CD4-positive, alpha-beta T cell (primary cell): ENCODE data around the gene C11orf68. TPM values are rescaled to one million over a fixed set of nuclear protein-coding genes. Genes with fewer than 3 reads are reported as not detected.

Source experiments
- ATAC-seq: fragments of 200-7000 bp; cut with Tn5 transposase; one replicate; pipeline ENCODE4 v1.10.0; 2022; ENCODE audit warnings: mild to moderate bottlenecking; ENCODE audit not compliant: poor library complexity
- CTCF ChIA-PET: fragments of 350-600 bp; sonication (Branson Sonifier 250); formaldehyde crosslinking; loops from one replicate; lab custom pipeline; 2021; ENCODE audit warnings: antibody characterized with exemption, inconsistent platforms; lab: Charles Lee
- POLR2A ChIA-PET: fragments of 350-600 bp; sonication (Branson Sonifier 250); formaldehyde crosslinking; loops from one replicate; lab custom pipeline; 2021; ENCODE audit warnings: antibody characterized with exemption, inconsistent platforms; lab: Charles Lee
- DNase-seq, 14 experiments: peaks; one replicate each; pipeline ENCODE4 v3.0.0-alpha.2; 2013 to 2020; ENCODE audit warnings: mixed read lengths in 2 of 14
- H3K27ac ChIP-seq, 2 donors: one replicate each; pipeline versions ENCODE4 v1.5.1 to v1.7.0; 2013; ENCODE audit warnings: low read length in 2 of 2, low read depth in 1 of 2, mild to moderate bottlenecking in 1 of 2
- H3K27me3 ChIP-seq, 2 experiments: 1 replicate in 1 of 2; 2 replicates in 1 of 2; pipeline versions ENCODE4 v1.6.1 to v1.7.0; 2013; ENCODE audit warnings: low read length in 2 of 2, control low read depth in 1 of 2, mild to moderate bottlenecking in 1 of 2, moderate library complexity in 1 of 2; ENCODE audit not compliant: insufficient read depth in 2 of 2, control insufficient read depth in 1 of 2
- H3K36me3 ChIP-seq: one replicate; pipeline ENCODE4 v1.6.1; 2013; ENCODE audit warnings: low read length, control low read depth; ENCODE audit not compliant: insufficient read depth
- H3K4me1 ChIP-seq: one replicate; pipeline ENCODE4 v1.6.1; 2013; ENCODE audit warnings: low read length, control low read depth; ENCODE audit not compliant: insufficient read depth
- H3K4me3 ChIP-seq: one replicate; pipeline ENCODE4 v1.5.1; 2013; ENCODE audit warnings: mild to moderate bottlenecking, low read length, moderate library complexity
- H3K9me3 ChIP-seq, 2 experiments: 1 replicate in 1 of 2; 2 replicates in 1 of 2; pipeline versions ENCODE4 v1.6.1 to v1.7.0; 2013; ENCODE audit warnings: low read length in 2 of 2, mild to moderate bottlenecking in 2 of 2, control low read depth in 1 of 2, moderate library complexity in 1 of 2; ENCODE audit not compliant: control insufficient read depth in 1 of 2, insufficient read depth in 1 of 2
- H3K27ac Mint-ChIP-seq: one replicate; pipeline ENCODE4 v1.8.0; 2020; ENCODE audit warnings: mixed read lengths
- H3K27me3 Mint-ChIP-seq: one replicate; pipeline ENCODE4 v1.8.0; 2021; ENCODE audit warnings: mixed read lengths
- H3K36me3 Mint-ChIP-seq: one replicate; pipeline ENCODE4 v1.8.0; 2021; ENCODE audit warnings: low read depth, mixed read lengths
- H3K4me1 Mint-ChIP-seq: one replicate; pipeline ENCODE4 v1.8.0; 2021; ENCODE audit warnings: low read depth, mixed read lengths
- H3K4me3 Mint-ChIP-seq: one replicate; pipeline ENCODE4 v1.8.0; 2020; ENCODE audit warnings: mild to moderate bottlenecking, mixed read lengths
- H3K9me3 Mint-ChIP-seq: one replicate; pipeline ENCODE4 v1.8.0; 2020; ENCODE audit warnings: mixed read lengths
- CTCF ChIP-seq: fragments of 200-600 bp; IDR thresholded peaks from one replicate; pipeline ENCODE4 v1.8.0; 2022; ENCODE audit warnings: antibody characterized with exemption, mild to moderate bottlenecking
- intact Hi-C, 2 experiments: fragments of 100-400 bp; cut with DNase I in 1 of 2; cut with micrococcal nuclease in 1 of 2; formaldehyde crosslinking; loops; one replicate each; pipeline versions ENCODE4 v1.15.1 to v1.9.0; 2023 to 2025; cut with DNase I, micrococcal nuclease
- total RNA-seq, 174 experiments: library from RNA in 2 of 174; stranded (reverse) in 2 of 174; gene quantifications; one replicate each; pipeline ENCODE4 v1.2.3 and lab custom pipeline; 2021 to 2026

C11orf68 gene
- total RNA-seq, 2 experiments from 2014 or later = 13.7 to 13.8 TPM

GRCh38 chr11:65917434-65918210, 1.2 kb downstream of the C11orf68 start:
- peaks cover 37% of the 10 kb centered on the region for H3K4me1 Mint-ChIP-seq
- no peak for TF ChIP-seq CTCF
- Histone ChIP-seq H3K4me3 (peak overlapping the region; percentile 100), H3K9me3 (no peaks in the 10 kb centered on the region), H3K27ac (peak overlapping the region in 1 of 2 donors; percentile 83), H3K27me3 (no peaks in the 10 kb centered on the region), H3K36me3 (peaks cover 33% of the 10 kb centered on the region), H3K4me1 (peaks cover 54% of the 10 kb centered on the region)
- no peaks in the 10 kb centered on the region for H3K27me3 Mint-ChIP-seq
- intact Hi-C loops = loop anchor here (2.0 to 5.0 kb wide), 3 partner anchors 43 to 135 kb away; partner anchors contain the start of genes CFL1 (in 1 of the 2), SART1 (in 1 of the 2) and SF3B2 (in 1 of the 2)
- peak overlapping the region; percentile 92 for H3K27ac Mint-ChIP-seq
- H3K36me3 Mint-ChIP-seq = peaks cover 38% of the 10 kb centered on the region
- DNase-seq (peak in 1 of 14 experiments; percentile 46), ATAC-seq (no peak)
- H3K9me3 Mint-ChIP-seq = no peaks in the 10 kb centered on the region
- ChIA-PET CTCF (interaction anchor here (1.9 to 3.2 kb wide), 3 partner anchors 29 to 58 kb away, joined by 6 to 21 read pairs (median 10); partner anchors contain the start of genes CCDC85B, FIBP and MUS81), POLR2A (interaction anchor here (0.6 to 6.6 kb wide), 14 partner anchors 8 to 800 kb away, joined by 3 to 104 read pairs (median 8); partner anchors contain the start of genes BANF1, CCDC85B, FIBP and FOSL1)
- peak overlapping the region; percentile 94 for H3K4me3 Mint-ChIP-seq

DNA sequence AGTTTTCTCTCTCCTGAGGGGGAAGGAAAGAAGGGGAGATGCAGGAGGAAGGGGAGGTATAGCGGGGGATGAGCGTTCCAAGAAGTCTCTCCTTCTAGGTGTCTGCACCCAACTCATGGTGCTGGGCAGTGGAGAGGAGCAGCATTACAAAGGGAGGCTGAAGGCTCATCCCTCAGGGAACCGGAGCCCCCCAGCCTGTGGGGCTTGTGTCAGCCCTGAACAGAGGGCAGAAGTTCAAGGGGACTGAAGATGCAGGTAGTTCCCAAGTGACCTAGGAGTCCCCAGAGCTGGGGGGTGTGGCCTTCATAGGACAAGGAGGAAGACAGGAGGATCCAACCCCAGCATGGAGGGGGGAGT, 1.8 kb downstream of the C11orf68 start:
- CTCF ChIA-PET = interaction anchor here (1.9 to 3.2 kb wide), 2 partner anchors 28 to 57 kb away, joined by 6 to 21 read pairs; partner anchors contain the start of genes CCDC85B, FIBP and MUS81

More for the DNA sequence above, 1.8 kb downstream of the C11orf68 start:
- no peaks in the 10 kb centered on the region for H3K9me3 ChIP-seq
- Mint-ChIP-seq H3K27ac (peak overlapping the region; percentile 82), H3K36me3 (peaks cover 32% of the 10 kb centered on the region), H3K4me3 (peak overlapping the region; percentile 94), H3K9me3 (no peaks in the 10 kb centered on the region), H3K4me1 (peaks cover 32% of the 10 kb centered on the region), H3K27me3 (no peaks in the 10 kb centered on the region)
- peaks cover 49% of the 10 kb centered on the region for H3K4me1 ChIP-seq
- H3K4me3 ChIP-seq = no peak overlapping the region
- POLR2A ChIA-PET = interaction anchor here (1.3 to 6.6 kb wide), 5 partner anchors 27 to 84 kb away, joined by 4 to 104 read pairs (median 10); partner anchors contain the start of genes CCDC85B, FIBP, MUS81 and SART1
- no peak for ATAC-seq
- intact Hi-C loops = loop anchor here in 1 of 2 experiments (5.0 kb wide), 1 partner anchor 135 kb away; the partner anchor contains the start of gene SF3B2
- no peak for DNase-seq
- no peak overlapping the region for H3K27ac ChIP-seq
- H3K36me3 ChIP-seq = peaks cover 27% of the 10 kb centered on the region
- TF ChIP-seq CTCF = no peak
- H3K27me3 ChIP-seq = no peaks in the 10 kb centered on the region
